Suppressor macrophage treated with lipopolysaccharide for 4 hours (primary cell): ENCODE data around the gene WLS.
A peak's percentile ranks its signal among the peaks of the same experiment; 100 is the strongest.
"Not testable (repeated sequence)": the region's sequence is repeated elsewhere in the genome, so short reads cannot be mapped to it uniquely, and the experiment has no call there.

ENCODE experiments used
- DNase-seq: peaks from one replicate; pipeline ENCODE4 v3.0.0-alpha.2; 2020

Gene WLS

GRCh38 chr1:68162761-68163160 lies 69.6 kb downstream of the WLS start:
- peak; percentile 8 for DNase-seq

GRCh38 chr1:68161672-68162071 lies 70.7 kb downstream of the WLS start:
- not testable (repeated sequence) for DNase-seq

GRCh38 chr1:68160935-68161334 lies 71.4 kb downstream of the WLS start:
- not testable (repeated sequence) for DNase-seq

- DNase-seq, result no peak
These were observed 72.3 kb downstream of the WLS start for GRCh38 chr1:68160021-68160420.

GRCh38 chr1:68158837-68159236 lies 73.5 kb downstream of the WLS start:
- no peak for DNase-seq

- DNase-seq, result no peak
These were observed 74.9 kb downstream of the WLS start for GRCh38 chr1:68157416-68157815.

- DNase-seq, result no peak
These were observed 80.6 kb downstream of the WLS start for GRCh38 chr1:68151690-68152089.

- DNase-seq, result no peak
These were observed 82.4 kb downstream of the WLS start for GRCh38 chr1:68149907-68150306.

GRCh38 chr1:68149110-68149798 lies 83.1 kb downstream of the WLS start:
- no peak for DNase-seq

GRCh38 chr1:68148631-68149030 lies 83.7 kb downstream of the WLS start:
- DNase-seq, result no peak

- DNase-seq, result no peak
These were observed 84.7 kb downstream of the WLS start for GRCh38 chr1:68147534-68148171.

- DNase-seq, result no peak
These were observed 86.8 kb downstream of the WLS start for GRCh38 chr1:68145418-68146126.

GRCh38 chr1:68144856-68145255 lies 87.5 kb downstream of the WLS start:
- no peak for DNase-seq

- no peak for DNase-seq
These were observed 88.7 kb downstream of the WLS start for GRCh38 chr1:68143633-68144032.

- no peak for DNase-seq
These were observed 89.9 kb downstream of the WLS start for GRCh38 chr1:68142461-68142860.

- DNase-seq, result no peak
These were observed 90.3 kb downstream of the WLS start for GRCh38 chr1:68142036-68142435.

- no peak for DNase-seq
These were observed 91.0 kb downstream of the WLS start for GRCh38 chr1:68141071-68142021.

GRCh38 chr1:68140536-68140935 lies 91.8 kb downstream of the WLS start:
- DNase-seq, result no peak

GRCh38 chr1:68136187-68136586 lies 96.1 kb downstream of the WLS start:
- no peak for DNase-seq

- DNase-seq, result no peak
These were observed 99.7 kb downstream of the WLS start for GRCh38 chr1:68132426-68133130.

- no peak for DNase-seq
These were observed 101.1 kb downstream of the WLS start for GRCh38 chr1:68131261-68131660.

- DNase-seq, result no peak
These were observed 102.6 kb downstream of the WLS start for GRCh38 chr1:68129536-68130250.
